Left ventricle myocardium inferior (tissue), 1 donor: ENCODE data around the gene PLEKHA6. TPM values are rescaled to one million over a fixed set of nuclear protein-coding genes. Genes with fewer than 3 reads are reported as not detected.

Source experiments
- DNase-seq: peaks from one replicate; pipeline ENCODE4 v3.0.0-alpha.2; 2020
- H3K27ac ChIP-seq: fragments of 200-600 bp; replicated peaks from 2 replicates; pipeline ENCODE4 v1.8.0; 2021
- H3K27me3 ChIP-seq: fragments of 200-600 bp; 2 replicates; pipeline ENCODE4 v1.8.0; 2021; ENCODE audit warnings: low read depth
- H3K36me3 ChIP-seq: fragments of 200-600 bp; 2 replicates; pipeline ENCODE4 v1.8.0; 2021
- H3K4me1 ChIP-seq: fragments of 200-600 bp; 2 replicates; pipeline ENCODE4 v1.8.0; 2021
- H3K4me3 ChIP-seq: fragments of 200-600 bp; 2 replicates; pipeline ENCODE4 v1.8.0; 2021; ENCODE audit warnings: mild to moderate bottlenecking, moderate library complexity
- H3K9me3 ChIP-seq: fragments of 200-600 bp; replicated peaks from 2 replicates; pipeline ENCODE4 v1.8.0; 2021
- intact Hi-C: fragments of 100-400 bp; cut with micrococcal nuclease; formaldehyde crosslinking; loops from one replicate; pipeline ENCODE4 v1.11.0; 2022
- total RNA-seq: library from RNA; stranded (reverse); fragmentation: NEBNext Ultra II Directional; extraction: Animal tissue kit (Norgen Biotek cat#: 25700); gene quantifications from one replicate; pipeline ENCODE4 v1.2.1, GENCODE V29; 2021
- TF ChIP-seq, protein P1 (sequence below): fragments of 200-600 bp; IDR thresholded peaks from 2 replicates; pipeline ENCODE4 v1.8.0; 2021; ENCODE audit warnings: antibody characterized with exemption, mild to moderate bottlenecking, borderline replicate concordance
- donor health status: DM: no; HTN: yes; CAD: no; lungs with severe emphysema.

The PLEKHA6 gene
- total RNA-seq, 1 donor from 2014 or later: 28.8 TPM

DNA sequence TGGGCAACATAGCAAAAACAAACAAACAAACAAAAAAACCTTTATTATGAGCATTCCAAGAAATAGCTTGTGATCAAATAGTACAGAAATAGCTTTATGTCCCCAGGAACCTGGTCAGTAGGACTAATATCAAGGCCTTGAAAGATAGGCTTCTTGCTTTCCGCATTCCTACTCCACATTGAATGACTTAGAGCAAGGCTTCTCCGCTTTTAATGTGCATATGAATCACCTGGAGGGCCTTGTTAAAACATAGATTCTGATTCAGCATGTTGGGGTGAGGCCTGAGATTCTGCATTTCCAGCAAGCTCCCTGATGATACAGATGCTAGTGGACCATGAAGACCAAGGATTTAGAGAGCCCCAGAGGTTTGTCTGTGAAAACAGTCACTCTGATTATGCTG is 17.4 kb downstream of the PLEKHA6 start:
- intact Hi-C loops: no loop called here
- H3K9me3 ChIP-seq: no peaks in the 10 kb centered on the region
- no peak for DNase-seq

DNA sequence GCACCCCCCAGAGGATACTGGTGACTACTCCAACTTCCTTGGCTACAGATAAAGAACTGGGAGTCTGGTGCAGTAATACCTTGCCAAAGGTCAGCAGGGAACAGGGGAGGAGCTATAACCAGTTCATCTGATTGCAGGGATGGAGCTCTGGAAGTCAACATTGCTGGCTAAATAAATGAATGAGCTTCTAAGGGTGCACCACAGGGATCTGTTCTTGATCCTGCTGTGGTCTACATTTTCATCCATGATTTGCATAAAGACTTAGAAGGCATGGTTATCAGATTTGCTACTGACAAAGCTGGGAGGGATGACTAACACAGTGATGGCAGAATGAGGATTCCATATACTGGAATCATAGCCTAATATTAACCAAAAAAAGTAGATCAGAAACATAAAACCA is 18.3 kb downstream of the PLEKHA6 start:
- Histone ChIP-seq H3K27me3 (no peaks in the 10 kb centered on the region), H3K4me1 (no peaks in the 10 kb centered on the region), H3K9me3 (no peaks in the 10 kb centered on the region), H3K36me3 (no peaks in the 10 kb centered on the region), H3K27ac (no peak overlapping the region), H3K4me3 (no peak overlapping the region)
- DNase-seq: no peak
- intact Hi-C loops: no loop called here
- TF ChIP-seq, protein P1, sequence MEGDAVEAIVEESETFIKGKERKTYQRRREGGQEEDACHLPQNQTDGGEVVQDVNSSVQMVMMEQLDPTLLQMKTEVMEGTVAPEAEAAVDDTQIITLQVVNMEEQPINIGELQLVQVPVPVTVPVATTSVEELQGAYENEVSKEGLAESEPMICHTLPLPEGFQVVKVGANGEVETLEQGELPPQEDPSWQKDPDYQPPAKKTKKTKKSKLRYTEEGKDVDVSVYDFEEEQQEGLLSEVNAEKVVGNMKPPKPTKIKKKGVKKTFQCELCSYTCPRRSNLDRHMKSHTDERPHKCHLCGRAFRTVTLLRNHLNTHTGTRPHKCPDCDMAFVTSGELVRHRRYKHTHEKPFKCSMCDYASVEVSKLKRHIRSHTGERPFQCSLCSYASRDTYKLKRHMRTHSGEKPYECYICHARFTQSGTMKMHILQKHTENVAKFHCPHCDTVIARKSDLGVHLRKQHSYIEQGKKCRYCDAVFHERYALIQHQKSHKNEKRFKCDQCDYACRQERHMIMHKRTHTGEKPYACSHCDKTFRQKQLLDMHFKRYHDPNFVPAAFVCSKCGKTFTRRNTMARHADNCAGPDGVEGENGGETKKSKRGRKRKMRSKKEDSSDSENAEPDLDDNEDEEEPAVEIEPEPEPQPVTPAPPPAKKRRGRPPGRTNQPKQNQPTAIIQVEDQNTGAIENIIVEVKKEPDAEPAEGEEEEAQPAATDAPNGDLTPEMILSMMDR: no peak

More for the DNA sequence above, 17.4 kb downstream of the PLEKHA6 start:
- TF ChIP-seq, protein P1: no peak
- H3K27ac ChIP-seq: no peak overlapping the region
- no peaks in the 10 kb centered on the region for H3K36me3 ChIP-seq
- no peaks in the 10 kb centered on the region for H3K4me1 ChIP-seq
- H3K4me3 ChIP-seq: no peak overlapping the region
- no peaks in the 10 kb centered on the region for H3K27me3 ChIP-seq

DNA sequence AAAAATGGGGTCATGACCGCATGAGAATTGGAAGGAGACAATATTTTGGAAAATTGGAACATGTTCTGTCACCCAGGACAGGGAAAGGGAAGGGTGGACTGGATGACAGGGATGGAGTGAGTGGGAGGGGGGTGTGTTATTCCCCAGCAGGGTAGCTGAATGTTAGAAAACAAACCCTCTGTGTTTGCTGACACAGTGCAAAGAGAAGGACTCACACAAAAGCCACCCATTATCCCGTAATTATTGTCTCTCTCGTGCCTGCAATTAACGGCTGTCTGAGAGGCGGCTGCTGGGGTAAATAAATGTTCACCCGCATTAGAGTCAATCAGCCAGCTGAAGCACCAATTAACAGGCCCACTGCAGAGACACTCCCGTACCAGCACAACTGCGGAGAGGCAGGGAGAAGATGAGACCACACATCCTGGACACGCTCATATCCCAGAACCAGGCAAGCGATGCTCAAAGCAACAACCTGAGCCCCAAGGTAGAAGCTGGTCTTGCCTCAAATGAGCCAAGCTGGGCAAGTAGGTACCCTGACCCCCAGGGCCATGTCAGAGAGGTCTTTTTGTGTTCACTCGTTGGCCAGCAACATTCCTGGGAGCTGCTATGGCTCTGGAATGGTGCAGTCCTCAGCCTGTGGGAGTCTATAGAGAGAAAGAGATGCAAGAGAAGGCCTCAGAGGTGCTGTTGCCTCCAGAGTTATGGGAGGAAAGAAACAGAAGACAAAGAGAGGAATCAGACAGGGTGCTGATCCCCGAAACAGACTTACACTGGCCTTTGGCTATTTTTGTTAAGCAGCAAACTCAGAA is 19.4 kb downstream of the PLEKHA6 start:
- Histone ChIP-seq H3K4me1 (peaks cover 5% of the 10 kb centered on the region), H3K36me3 (no peaks in the 10 kb centered on the region), H3K4me3 (no peak overlapping the region), H3K9me3 (no peaks in the 10 kb centered on the region), H3K27ac (no peak overlapping the region), H3K27me3 (no peaks in the 10 kb centered on the region)
- TF ChIP-seq, protein P1: no peak
- intact Hi-C loops: no loop called here
- no peak for DNase-seq

DNA sequence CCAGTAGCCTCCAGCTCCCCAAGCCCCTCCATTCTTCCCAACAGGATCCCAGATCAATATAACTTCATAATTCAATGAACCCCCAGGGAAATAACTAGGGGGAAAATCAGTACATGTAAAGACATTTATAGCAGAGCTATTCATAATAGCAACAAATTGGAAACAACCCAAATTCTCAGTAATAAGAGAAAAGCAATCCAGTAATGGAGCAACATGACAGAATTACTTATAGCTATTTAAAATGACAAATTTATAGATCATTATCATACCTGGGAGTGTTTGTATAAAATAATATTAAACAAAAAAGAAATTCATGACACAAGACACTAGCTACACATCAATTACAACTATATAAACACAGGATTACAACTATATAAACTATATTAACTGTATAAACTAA is 20.2 kb downstream of the PLEKHA6 start:
- no peaks in the 10 kb centered on the region for H3K9me3 ChIP-seq
- no peak overlapping the region for H3K27ac ChIP-seq
- no peaks in the 10 kb centered on the region for H3K36me3 ChIP-seq
- TF ChIP-seq, protein P1: no peak
- H3K4me3 ChIP-seq: no peak overlapping the region
- no peaks in the 10 kb centered on the region for H3K27me3 ChIP-seq
- DNase-seq: no peak
- peaks cover 9% of the 10 kb centered on the region for H3K4me1 ChIP-seq
- intact Hi-C loops: no loop called here

DNA sequence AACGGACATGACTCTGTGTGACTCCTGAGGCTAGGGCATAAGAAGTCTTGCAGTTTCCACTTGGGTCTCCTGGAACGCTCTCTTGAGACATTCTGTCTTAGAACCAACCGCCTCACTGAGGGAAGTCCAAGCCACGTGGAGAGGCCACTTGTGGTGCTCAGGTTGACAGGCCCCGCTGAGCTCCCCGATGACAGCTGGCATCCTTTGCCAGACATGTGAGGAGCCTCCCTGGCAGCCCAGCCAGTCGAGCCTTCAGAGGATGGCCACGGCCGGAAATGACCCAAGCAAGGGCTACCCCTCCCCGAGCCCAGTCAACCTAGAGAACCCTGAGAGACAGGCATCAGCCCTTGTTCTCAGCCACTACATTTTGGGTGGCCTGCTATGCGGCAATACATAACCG is 20.7 kb downstream of the PLEKHA6 start:
- Histone ChIP-seq H3K36me3 (no peaks in the 10 kb centered on the region), H3K9me3 (no peaks in the 10 kb centered on the region), H3K27me3 (no peaks in the 10 kb centered on the region), H3K27ac (no peak overlapping the region), H3K4me3 (no peak overlapping the region), H3K4me1 (peaks cover 9% of the 10 kb centered on the region)
- intact Hi-C loops: no loop called here
- DNase-seq: no peak
- TF ChIP-seq, protein P1: no peak
